ENCODE data around the gene SH3BP2. TPM values are rescaled to one million over a fixed set of nuclear protein-coding genes. Genes with fewer than 3 reads are reported as not detected.

The SH3BP2 gene
- total RNA-seq, 2 donors from 2014 or later: 20.1 to 25.2 TPM

DNA sequence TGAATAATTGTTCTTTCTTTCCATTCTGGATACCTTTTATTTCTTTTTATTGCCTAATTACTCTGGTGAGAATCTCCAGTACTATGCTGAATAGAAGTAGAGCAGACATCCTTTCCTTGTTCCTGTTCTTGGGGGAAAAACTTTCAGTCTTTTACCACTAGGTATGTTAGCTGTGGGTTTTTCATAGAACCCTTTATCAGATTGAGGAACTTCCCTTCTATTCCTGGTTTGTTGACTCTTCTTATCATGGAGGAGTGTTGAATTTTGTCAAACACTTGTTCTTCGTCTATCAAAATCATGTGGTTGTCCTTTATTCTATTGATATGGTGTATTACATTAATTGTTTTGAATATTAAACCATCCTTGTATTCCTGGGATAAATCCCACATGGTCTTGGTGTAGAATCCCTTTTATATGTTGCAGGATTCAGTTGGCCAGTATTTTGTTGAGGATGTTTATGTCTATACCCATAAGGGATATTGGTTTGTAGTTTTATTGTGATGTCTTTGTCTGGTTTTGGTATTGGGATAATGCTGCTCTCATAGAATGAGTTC, 23.6 kb downstream of the SH3BP2 start:
- Histone ChIP-seq H3K4me3 (no peak overlapping the region), H3K36me3 (peaks cover 9% of the 10 kb centered on the region), H3K4me1 (peaks cover 0 to 37% of the 10 kb centered on the region in 2 donors), H3K27ac (no peak overlapping the region), H3K27me3 (no peaks in the 10 kb centered on the region), H3K9me3 (no peaks in the 10 kb centered on the region)
- DNase-seq (ENCODE audit: low spot score): no peak
- TF ChIP-seq, protein P1, sequence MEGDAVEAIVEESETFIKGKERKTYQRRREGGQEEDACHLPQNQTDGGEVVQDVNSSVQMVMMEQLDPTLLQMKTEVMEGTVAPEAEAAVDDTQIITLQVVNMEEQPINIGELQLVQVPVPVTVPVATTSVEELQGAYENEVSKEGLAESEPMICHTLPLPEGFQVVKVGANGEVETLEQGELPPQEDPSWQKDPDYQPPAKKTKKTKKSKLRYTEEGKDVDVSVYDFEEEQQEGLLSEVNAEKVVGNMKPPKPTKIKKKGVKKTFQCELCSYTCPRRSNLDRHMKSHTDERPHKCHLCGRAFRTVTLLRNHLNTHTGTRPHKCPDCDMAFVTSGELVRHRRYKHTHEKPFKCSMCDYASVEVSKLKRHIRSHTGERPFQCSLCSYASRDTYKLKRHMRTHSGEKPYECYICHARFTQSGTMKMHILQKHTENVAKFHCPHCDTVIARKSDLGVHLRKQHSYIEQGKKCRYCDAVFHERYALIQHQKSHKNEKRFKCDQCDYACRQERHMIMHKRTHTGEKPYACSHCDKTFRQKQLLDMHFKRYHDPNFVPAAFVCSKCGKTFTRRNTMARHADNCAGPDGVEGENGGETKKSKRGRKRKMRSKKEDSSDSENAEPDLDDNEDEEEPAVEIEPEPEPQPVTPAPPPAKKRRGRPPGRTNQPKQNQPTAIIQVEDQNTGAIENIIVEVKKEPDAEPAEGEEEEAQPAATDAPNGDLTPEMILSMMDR (IDR thresholded peaks at IDR 0.05): no peak

DNA sequence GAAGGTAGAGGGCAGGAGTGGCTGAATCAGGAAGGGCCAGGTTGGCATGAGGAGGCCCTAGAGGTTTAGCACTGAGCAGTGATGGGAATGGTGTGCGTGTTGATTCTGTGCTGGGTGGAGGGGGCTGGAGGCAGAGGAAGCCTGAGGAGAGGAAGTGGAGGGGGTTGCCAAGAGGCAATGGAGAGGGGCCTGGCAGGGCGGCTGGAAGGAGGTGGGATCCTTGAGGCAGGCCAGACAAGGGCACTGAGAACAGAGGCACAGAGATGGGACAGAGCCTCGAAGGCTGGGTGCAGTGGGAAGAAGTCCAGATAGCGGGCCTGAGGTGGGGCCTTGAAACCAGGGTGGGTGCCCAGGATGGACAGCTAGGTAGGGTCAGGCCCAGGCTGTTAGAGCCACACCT, 24.3 kb downstream of the SH3BP2 start:
- DNase-seq (ENCODE audit: low spot score): no peak
- Histone ChIP-seq H3K4me3 (no peak overlapping the region), H3K9me3 (no peaks in the 10 kb centered on the region), H3K27ac (no peak overlapping the region), H3K4me1 (peaks cover 0 to 30% of the 10 kb centered on the region in 2 donors), H3K27me3 (no peaks in the 10 kb centered on the region), H3K36me3 (peaks cover 9% of the 10 kb centered on the region)
- TF ChIP-seq, protein P1 (IDR thresholded peaks at IDR 0.05): no peak

DNA sequence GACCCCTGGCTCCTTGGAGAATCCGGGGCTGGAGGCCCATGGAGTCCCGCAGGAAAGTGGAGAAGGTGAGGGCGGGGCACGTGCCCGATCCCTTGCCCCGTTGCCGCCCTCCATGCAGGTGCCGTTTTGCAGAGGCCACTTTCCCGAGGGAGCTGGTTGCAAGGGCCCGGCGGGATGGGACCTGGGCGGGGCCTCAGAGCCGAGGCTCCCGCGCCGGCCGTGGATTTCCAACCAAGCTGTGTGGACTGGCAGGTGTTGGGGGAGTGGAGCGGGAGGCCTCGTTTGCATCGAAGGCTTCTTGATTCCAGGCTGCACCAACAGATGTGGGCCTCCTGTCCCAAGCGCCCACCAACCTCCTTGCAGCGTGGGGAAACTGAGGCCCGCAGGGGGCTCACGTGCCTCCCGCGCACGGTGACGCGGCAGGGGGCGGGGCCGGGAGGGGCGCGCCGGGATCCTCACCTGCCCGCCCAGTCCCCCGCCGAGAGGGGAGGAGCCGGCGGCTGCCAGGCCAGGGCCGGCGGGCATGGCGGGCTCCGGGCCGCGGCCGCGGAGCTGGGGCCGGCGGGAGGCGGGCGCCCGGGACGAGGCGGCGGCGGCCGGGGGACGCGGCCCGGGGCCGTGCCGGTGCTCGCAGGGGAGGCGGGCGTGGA, 24.9 kb downstream of the SH3BP2 start:
- no peak overlapping the region for H3K27ac ChIP-seq
- no peak for DNase-seq (ENCODE audit: low spot score)
- H3K9me3 ChIP-seq: no peaks in the 10 kb centered on the region
- H3K27me3 ChIP-seq: no peaks in the 10 kb centered on the region
- H3K36me3 ChIP-seq: peaks cover 16% of the 10 kb centered on the region
- TF ChIP-seq, protein P1 (IDR thresholded peaks at IDR 0.05): no peak
- H3K4me3 ChIP-seq: peak overlapping the region; percentile 32 to 61
- H3K4me1 ChIP-seq: peaks cover 0 to 24% of the 10 kb centered on the region in 2 donors

DNA sequence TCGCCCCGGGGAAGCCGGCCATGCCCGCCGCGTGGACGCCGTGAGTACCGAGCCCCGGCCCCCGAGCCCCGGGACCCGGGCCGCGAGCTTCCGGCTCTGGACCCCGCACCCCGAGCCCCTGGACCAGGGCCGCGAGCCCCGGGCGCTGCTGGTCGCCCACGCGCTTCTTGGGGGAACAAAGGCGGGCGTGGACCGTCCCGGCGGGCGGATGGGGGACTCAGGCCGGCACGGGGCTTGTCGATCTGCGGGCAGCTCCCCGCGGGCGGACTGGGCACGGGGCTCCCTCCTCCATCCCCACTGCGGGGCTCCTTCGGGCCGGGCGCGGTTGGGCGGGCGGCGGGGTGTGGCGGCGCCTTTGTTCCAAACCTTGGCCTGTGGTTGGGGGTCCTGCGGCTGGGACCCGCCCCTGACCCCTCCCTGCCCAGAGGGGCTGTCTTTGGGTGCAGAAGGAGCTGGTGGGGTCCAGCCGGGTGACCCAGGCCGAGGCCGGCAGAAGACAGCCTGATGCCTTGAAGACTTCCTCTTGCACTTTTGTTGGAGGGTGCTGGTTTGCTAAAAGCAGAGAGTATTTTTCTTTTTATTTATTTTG, 25.6 kb downstream of the SH3BP2 start:
- Histone ChIP-seq H3K36me3 (peaks cover 22% of the 10 kb centered on the region), H3K4me1 (peaks cover 0 to 17% of the 10 kb centered on the region in 2 donors), H3K27me3 (no peaks in the 10 kb centered on the region), H3K9me3 (no peaks in the 10 kb centered on the region), H3K4me3 (peak overlapping the region; percentile 32 to 61), H3K27ac (peak overlapping the region in 1 of 2 donors; percentile 47)
- TF ChIP-seq, protein P1 (IDR thresholded peaks at IDR 0.05): no peak
- DNase-seq (ENCODE audit: low spot score): no peak

DNA sequence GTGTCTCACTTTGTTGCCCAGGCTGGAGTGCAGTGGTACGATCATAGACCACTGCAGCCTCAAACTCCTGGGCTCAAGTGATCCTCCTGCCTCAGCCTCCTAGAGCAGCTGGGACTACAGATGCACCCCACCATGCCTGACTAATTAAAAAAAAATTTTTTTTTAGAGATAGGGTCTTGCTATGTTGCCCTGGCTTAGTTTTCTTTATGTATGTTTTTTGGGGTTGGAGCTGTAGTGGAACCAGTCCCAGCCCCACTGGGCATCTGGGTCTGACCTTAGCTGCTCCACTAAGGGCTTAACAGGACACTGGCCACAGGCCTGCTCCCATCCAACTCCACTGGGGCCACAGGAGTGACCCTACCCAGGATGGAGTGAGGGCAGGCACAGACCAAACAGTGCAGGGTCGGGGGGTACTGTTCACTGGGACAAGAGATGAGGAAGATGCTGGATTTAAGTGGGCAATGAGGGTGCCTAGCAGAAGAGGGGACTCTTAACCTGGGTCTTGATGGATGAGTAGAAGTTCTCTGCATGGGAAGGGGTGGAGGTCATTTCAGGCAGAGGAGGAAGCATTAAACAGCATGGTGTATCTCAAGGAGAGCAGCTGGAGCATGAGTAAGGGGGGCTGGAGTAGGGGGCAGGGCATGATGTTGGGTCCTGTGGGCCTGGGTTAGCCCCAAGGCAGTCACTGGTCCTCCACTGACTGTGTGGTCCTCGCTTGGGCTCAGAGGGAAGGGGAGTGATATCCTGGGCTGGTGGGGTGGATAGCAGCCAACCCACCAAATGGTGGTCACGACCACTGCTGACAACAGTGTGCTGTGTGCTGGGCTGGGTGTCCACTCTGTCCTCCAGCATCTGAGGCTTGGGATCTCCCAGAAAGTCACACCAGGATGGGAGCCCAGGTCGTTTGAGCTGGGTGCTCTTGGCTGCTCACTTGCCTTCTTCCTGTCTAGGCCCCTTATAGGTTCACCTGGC, 26.6 kb downstream of the SH3BP2 start:
- no peak overlapping the region for H3K4me3 ChIP-seq

More for the DNA sequence above, 26.6 kb downstream of the SH3BP2 start:
- no peak overlapping the region for H3K27ac ChIP-seq
- H3K9me3 ChIP-seq: no peaks in the 10 kb centered on the region
- DNase-seq (ENCODE audit: low spot score): no peak
- H3K36me3 ChIP-seq: peaks cover 30% of the 10 kb centered on the region
- H3K4me1 ChIP-seq: peaks cover 0 to 16% of the 10 kb centered on the region in 2 donors
- TF ChIP-seq, protein P1 (IDR thresholded peaks at IDR 0.05): no peak
- H3K27me3 ChIP-seq: no peaks in the 10 kb centered on the region

Measured in right atrium auricular region (tissue), 2 donors.